ENCODE results near the gene STAT3.
"Not testable (repeated sequence)": the region's sequence is repeated elsewhere in the genome, so short reads cannot be mapped to it uniquely, and the experiment has no call there.

The STAT3 gene

GRCh38 chr17:42408061-42408460 is 19.8 kb upstream of the STAT3 start:
- DNase-seq (ENCODE audit: low spot score): no peak

- peak; percentile 93 for DNase-seq (ENCODE audit: low spot score)
Observed at GRCh38 chr17:42407289-42407836, 19.1 kb upstream of the STAT3 start.

GRCh38 chr17:42406615-42407288 is 18.5 kb upstream of the STAT3 start:
- DNase-seq (ENCODE audit: low spot score): no peak

GRCh38 chr17:42405963-42406495 is 17.8 kb upstream of the STAT3 start:
- DNase-seq (ENCODE audit: low spot score): peak; percentile 88

GRCh38 chr17:42405076-42405475 is 16.8 kb upstream of the STAT3 start:
- DNase-seq (ENCODE audit: low spot score): no peak

GRCh38 chr17:42404326-42405055 is 16.2 kb upstream of the STAT3 start:
- no peak for DNase-seq (ENCODE audit: low spot score)

GRCh38 chr17:42403150-42403549 is 14.9 kb upstream of the STAT3 start:
- DNase-seq (ENCODE audit: low spot score): peak; percentile 85

- DNase-seq (ENCODE audit: low spot score): no peak
Observed at GRCh38 chr17:42402117-42402516, 13.9 kb upstream of the STAT3 start.

- DNase-seq (ENCODE audit: low spot score): not testable (repeated sequence)
Observed at GRCh38 chr17:42400844-42401375, 12.7 kb upstream of the STAT3 start.

- DNase-seq (ENCODE audit: low spot score): no peak
Observed at GRCh38 chr17:42399948-42400843, 12.0 kb upstream of the STAT3 start.

GRCh38 chr17:42399121-42399520 is 10.9 kb upstream of the STAT3 start:
- no peak for DNase-seq (ENCODE audit: low spot score)

GRCh38 chr17:42395601-42396000 is 7.4 kb upstream of the STAT3 start:
- DNase-seq (ENCODE audit: low spot score): not testable (repeated sequence)

GRCh38 chr17:42394838-42395237 is 6.6 kb upstream of the STAT3 start:
- no peak for DNase-seq (ENCODE audit: low spot score)

GRCh38 chr17:42392692-42393415 is 4.6 kb upstream of the STAT3 start:
- no peak for DNase-seq (ENCODE audit: low spot score)

GRCh38 chr17:42391439-42391838 is 3.2 kb upstream of the STAT3 start:
- not testable (repeated sequence) for DNase-seq (ENCODE audit: low spot score)

GRCh38 chr17:42389899-42390298 is 1.7 kb upstream of the STAT3 start:
- DNase-seq (ENCODE audit: low spot score): no peak

GRCh38 chr17:42389135-42389417 is 834 bp upstream of the STAT3 start:
- DNase-seq (ENCODE audit: low spot score): no peak

- peak; percentile 74 for DNase-seq (ENCODE audit: low spot score)
Observed at GRCh38 chr17:42387661-42388380, 421 bp downstream of the STAT3 start.

- no peak for DNase-seq (ENCODE audit: low spot score)
Observed at GRCh38 chr17:42386777-42387657, 1.2 kb downstream of the STAT3 start.

- no peak for DNase-seq (ENCODE audit: low spot score)
Observed at GRCh38 chr17:42381898-42382297, 6.3 kb downstream of the STAT3 start.

Data from D341Med (cell line).